ENCODE data around the gene B3GALT5. TPM values are rescaled to one million over a fixed set of nuclear protein-coding genes. Genes with fewer than 3 reads are reported as not detected.

The B3GALT5 gene
- total RNA-seq, 1 donor from 2014 or later = 0.03 TPM

DNA sequence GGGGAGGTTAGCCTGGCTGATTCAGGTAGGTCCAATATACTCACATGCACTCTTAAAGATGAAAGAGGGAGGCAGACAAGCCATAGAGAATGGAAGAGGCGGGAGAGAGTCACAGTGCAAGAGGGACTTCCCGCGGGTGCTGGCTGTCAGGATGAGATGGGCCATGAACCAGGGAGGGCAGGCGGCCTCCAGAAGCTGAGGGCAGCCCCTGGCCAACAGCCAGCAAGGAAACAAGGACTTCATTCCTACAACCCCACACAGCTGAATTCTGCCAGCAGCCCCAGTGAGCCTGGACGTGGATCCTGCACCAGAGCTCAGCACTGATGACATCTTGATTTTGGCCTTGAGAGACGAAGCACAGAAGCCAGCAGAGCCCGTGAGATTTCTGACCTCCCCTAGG lies 15.1 kb upstream of the B3GALT5 start:
- DNase-seq = no peak
- Histone ChIP-seq H3K9me3 (replicated peaks) (no peaks in the 10 kb centered on the region), H3K27ac (replicated peaks) (no peak overlapping the region), H3K4me3 (no peak overlapping the region), H3K27me3 (ENCODE audit: low read depth) (no peaks in the 10 kb centered on the region), H3K4me1 (no peaks in the 10 kb centered on the region), H3K36me3 (no peaks in the 10 kb centered on the region)
- TF ChIP-seq, protein P1, sequence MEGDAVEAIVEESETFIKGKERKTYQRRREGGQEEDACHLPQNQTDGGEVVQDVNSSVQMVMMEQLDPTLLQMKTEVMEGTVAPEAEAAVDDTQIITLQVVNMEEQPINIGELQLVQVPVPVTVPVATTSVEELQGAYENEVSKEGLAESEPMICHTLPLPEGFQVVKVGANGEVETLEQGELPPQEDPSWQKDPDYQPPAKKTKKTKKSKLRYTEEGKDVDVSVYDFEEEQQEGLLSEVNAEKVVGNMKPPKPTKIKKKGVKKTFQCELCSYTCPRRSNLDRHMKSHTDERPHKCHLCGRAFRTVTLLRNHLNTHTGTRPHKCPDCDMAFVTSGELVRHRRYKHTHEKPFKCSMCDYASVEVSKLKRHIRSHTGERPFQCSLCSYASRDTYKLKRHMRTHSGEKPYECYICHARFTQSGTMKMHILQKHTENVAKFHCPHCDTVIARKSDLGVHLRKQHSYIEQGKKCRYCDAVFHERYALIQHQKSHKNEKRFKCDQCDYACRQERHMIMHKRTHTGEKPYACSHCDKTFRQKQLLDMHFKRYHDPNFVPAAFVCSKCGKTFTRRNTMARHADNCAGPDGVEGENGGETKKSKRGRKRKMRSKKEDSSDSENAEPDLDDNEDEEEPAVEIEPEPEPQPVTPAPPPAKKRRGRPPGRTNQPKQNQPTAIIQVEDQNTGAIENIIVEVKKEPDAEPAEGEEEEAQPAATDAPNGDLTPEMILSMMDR (IDR thresholded peaks at IDR 0.05; ENCODE audit: borderline replicate concordance) = no peak
- intact Hi-C loops (cut with micrococcal nuclease) = no loop called here

DNA sequence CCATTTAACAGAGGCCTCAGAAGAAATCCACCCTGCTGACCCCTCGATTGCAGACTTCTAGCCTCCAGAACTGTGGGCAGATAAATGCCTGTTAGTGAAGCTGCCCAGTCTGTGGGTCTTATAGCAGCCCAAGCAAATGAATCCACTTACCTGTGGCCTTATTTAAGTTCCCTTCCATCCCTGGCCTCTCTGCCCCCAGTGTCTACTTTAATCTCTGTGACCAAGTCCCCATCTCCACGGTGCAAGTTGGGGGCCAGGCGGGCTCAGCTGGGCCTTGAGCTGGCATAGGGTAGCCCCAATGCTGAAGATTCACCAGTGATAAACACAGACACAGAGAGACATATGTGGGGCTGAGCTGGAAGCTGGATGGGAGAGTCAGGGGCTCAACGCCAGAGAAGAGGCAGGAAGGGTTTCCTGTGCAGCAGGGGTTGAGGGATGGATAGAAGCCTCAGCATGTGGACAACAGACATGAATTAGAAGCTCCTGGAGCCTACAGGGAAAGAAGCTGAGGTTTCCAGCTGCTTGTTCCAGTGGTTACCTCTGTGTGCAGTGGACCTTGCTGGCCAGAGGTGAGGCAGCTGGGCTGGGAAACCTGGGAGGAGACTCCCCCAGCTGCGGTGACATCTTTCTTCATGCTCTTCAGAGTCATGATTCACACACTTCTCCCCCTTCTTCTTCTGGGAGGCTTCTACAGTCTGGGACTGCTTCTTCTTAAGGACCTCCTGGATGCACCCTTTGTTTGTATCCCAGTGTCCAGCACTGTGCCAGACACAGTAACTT lies 13.4 kb upstream of the B3GALT5 start:
- no peak for DNase-seq
- TF ChIP-seq, protein P1 (IDR thresholded peaks at IDR 0.05; ENCODE audit: borderline replicate concordance) = no peak
- Histone ChIP-seq H3K27ac (replicated peaks) (no peak overlapping the region), H3K9me3 (replicated peaks) (no peaks in the 10 kb centered on the region), H3K4me3 (no peak overlapping the region), H3K27me3 (ENCODE audit: low read depth) (no peaks in the 10 kb centered on the region), H3K36me3 (no peaks in the 10 kb centered on the region), H3K4me1 (no peaks in the 10 kb centered on the region)
- intact Hi-C loops (cut with micrococcal nuclease) = no loop called here

DNA sequence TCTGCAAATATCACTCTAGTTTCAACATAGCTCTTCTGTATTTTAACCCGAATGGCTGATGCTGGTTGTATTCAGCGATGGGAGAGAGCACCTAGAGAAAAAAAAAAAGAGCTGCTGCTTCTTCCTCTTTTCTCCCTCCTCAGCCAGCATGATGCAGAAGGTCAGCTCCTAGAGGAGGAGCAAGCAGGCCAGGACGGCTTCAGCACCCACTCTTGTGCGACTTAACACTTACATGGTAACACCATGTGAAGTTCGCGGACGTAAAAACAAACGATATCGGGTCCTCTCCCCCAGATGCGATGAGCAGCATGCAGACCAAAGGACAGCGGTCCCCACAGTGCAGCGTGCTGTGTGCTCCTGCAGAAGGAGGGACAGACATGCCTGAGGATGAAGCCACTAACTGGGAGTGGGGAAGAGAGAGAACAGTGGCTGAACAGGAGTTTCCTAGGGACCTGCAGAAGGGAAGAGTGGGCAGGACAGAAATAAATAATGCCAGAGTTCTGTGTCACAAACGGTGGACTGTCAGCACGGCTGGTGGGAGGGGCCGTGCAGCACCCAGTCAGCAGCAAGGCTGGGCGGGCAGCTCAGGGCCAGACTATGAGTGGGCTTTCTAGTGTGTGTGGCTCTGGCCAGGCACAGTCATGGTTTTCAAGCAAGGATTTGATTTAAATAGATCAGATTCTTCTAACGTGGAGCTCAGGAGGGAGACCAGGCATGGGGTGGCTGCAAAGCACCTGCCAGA lies 11.4 kb upstream of the B3GALT5 start:
- intact Hi-C loops (cut with micrococcal nuclease) = no loop called here

DNA sequence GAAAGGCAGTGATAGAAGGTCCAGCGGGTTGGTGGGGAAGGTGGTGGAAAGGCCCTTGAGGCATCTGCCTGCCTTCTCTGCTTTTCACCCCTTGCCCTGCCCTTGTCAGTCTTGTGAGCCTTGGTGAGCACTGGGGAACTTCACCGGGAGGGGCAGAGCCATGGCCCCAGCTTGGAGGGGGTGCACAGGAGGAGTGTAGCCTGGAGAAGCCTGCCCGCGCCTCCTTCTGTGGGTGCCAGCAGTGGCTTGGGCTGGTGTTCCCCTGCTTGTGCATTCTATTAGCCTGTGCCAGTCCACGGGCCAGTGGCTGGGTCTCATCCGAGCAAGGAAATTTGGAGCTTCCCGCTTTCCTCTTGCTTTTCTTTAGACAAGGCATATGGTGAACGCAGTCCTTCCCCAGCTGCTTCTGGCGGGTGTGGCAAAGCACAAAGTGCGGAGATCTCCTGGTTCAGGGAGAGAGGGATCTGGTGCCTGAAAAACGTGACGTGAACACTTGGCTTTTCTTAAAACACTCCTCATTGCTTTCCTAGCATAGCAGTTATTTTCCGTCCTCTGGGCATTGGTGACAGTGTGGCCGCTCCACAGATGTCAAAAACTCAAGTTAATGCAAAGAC lies 10.6 kb upstream of the B3GALT5 start:
- intact Hi-C loops (cut with micrococcal nuclease) = no loop called here
- no peak overlapping the region for H3K27ac ChIP-seq (replicated peaks)
- no peaks in the 10 kb centered on the region for H3K27me3 ChIP-seq (ENCODE audit: low read depth)
- DNase-seq = no peak
- H3K4me3 ChIP-seq = no peak overlapping the region
- no peaks in the 10 kb centered on the region for H3K9me3 ChIP-seq (replicated peaks)
- TF ChIP-seq, protein P1 (IDR thresholded peaks at IDR 0.05; ENCODE audit: borderline replicate concordance) = no peak
- no peaks in the 10 kb centered on the region for H3K4me1 ChIP-seq
- H3K36me3 ChIP-seq = no peaks in the 10 kb centered on the region

More for the DNA sequence above, 11.4 kb upstream of the B3GALT5 start:
- TF ChIP-seq, protein P1 (IDR thresholded peaks at IDR 0.05; ENCODE audit: borderline replicate concordance) = no peak
- Histone ChIP-seq H3K4me1 (no peaks in the 10 kb centered on the region), H3K27ac (replicated peaks) (no peak overlapping the region), H3K4me3 (no peak overlapping the region), H3K27me3 (ENCODE audit: low read depth) (no peaks in the 10 kb centered on the region), H3K36me3 (no peaks in the 10 kb centered on the region), H3K9me3 (replicated peaks) (no peaks in the 10 kb centered on the region)
- DNase-seq = no peak

DNA sequence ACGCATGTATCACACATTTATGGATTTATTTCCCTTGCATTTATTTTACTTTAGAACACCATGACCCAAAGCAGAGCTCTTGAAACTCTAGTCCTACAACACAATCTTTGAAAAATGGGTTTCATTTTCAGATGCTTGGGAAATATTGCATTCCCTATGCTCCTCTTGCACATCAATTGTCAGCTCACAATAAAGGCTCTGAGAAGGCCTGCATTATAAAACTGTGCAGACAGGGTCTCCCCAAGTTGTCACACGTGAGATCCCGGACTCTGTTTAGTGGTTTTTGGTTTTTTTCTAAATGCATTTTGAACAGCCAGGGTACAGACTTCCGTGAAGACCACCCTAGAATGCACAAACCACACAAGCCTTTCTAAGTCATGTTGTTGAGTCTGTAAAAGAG lies 9.9 kb upstream of the B3GALT5 start:
- Histone ChIP-seq H3K27me3 (ENCODE audit: low read depth) (no peaks in the 10 kb centered on the region), H3K9me3 (replicated peaks) (no peaks in the 10 kb centered on the region), H3K4me1 (no peaks in the 10 kb centered on the region), H3K36me3 (no peaks in the 10 kb centered on the region), H3K27ac (replicated peaks) (no peak overlapping the region), H3K4me3 (no peak overlapping the region)
- no peak for DNase-seq
- intact Hi-C loops (cut with micrococcal nuclease) = no loop called here
- TF ChIP-seq, protein P1 (IDR thresholded peaks at IDR 0.05; ENCODE audit: borderline replicate concordance) = no peak
